Sigmoid colon (tissue), 7 donors: ENCODE data around the gene SLIT1. TPM values are rescaled to one million over a fixed set of nuclear protein-coding genes. Genes with fewer than 3 reads are reported as not detected.

Experiments
- DNase-seq: peaks from one replicate; pipeline ENCODE4 v3.0.0-alpha.2; 2019
- H3K27ac ChIP-seq, 4 donors: fragments of 200-600 bp; sonication (generic); one replicate each; pipeline ENCODE4 v1.5.1; 2016 to 2019; ENCODE audit warnings: mild to moderate bottlenecking in 1 of 4
- H3K27me3 ChIP-seq, 3 donors: fragments of 200-600 bp; sonication (generic); one replicate each; pipeline ENCODE4 v1.5.1; 2019; ENCODE audit warnings: mild to moderate bottlenecking in 1 of 3
- H3K36me3 ChIP-seq, 4 donors: fragments of 200-600 bp; sonication (generic); one replicate each; pipeline ENCODE4 v1.5.1; 2016 to 2019
- H3K4me1 ChIP-seq, 4 donors: fragments of 200-600 bp; sonication (generic); one replicate each; pipeline ENCODE4 v1.5.1; 2017 to 2019
- H3K4me3 ChIP-seq, 4 donors: fragments of 200-600 bp; sonication (generic); one replicate each; pipeline ENCODE4 v1.5.1; 2017 to 2019; ENCODE audit warnings: mild to moderate bottlenecking in 2 of 4, moderate library complexity in 1 of 4
- H3K9me3 ChIP-seq, 4 donors: fragments of 200-600 bp in 3 of 4; sonication (generic) in 3 of 4; one replicate each; pipeline versions ENCODE4 v1.5.1 to v1.6.1; 2013 to 2019
- CTCF ChIP-seq, 4 experiments: fragments of 450-650 bp in 3 of 4; fragments of 200-600 bp in 1 of 4; IDR thresholded peaks; one replicate each; pipeline ENCODE4 v1.5.1; 2016 to 2019; ENCODE audit warnings: antibody characterized with exemption in 4 of 4, mild to moderate bottlenecking in 3 of 4, moderate library complexity in 2 of 4
- EP300 ChIP-seq, 4 donors: sonication (generic); formaldehyde crosslinking; IDR thresholded peaks; one replicate each; pipeline ENCODE4 v1.6.1; 2017; ENCODE audit warnings: antibody characterized with exemption in 4 of 4
- POLR2A ChIP-seq, 2 donors: fragments of 450-650 bp; IDR thresholded peaks; one replicate each; pipeline ENCODE4 v1.6.1; 2016; ENCODE audit warnings: antibody characterized with exemption in 2 of 2, mild to moderate bottlenecking in 2 of 2, moderate library complexity in 2 of 2
- POLR2AphosphoS5 ChIP-seq, 4 donors: sonication (generic); formaldehyde crosslinking; IDR thresholded peaks; one replicate each; pipeline ENCODE4 v1.6.1; 2017; ENCODE audit warnings: antibody characterized with exemption in 4 of 4
- WGBS, 2 donors: extraction: QIAGEN DNeasy Blood & Tissue Kit; methylation state at CpG; one replicate each; pipeline ENCODE4 v1.1.7; 2013; 5-methylcytosine and 5-hydroxymethylcytosine counted together
- intact Hi-C: fragments of 100-400 bp; cut with DNase I; formaldehyde crosslinking; loops from one replicate; pipeline ENCODE4 v1.15.1; 2023
- polyA plus RNA-seq, 3 donors: library from polyadenylated mRNA; stranded (reverse); fragments of 200-250 nt; gene quantifications; one replicate each; pipeline ENCODE4 v1.2.3, GENCODE V29; 2013
- total RNA-seq, 4 donors: library from RNA; depleted of rRNA; stranded (reverse); fragments of >200 nt; gene quantifications; one replicate each; pipeline ENCODE4 v1.1.0, GENCODE V29; 2016
- donor health status: healthy with polysubstance abuse.
- donor health status: Bipolar disorder and iron deficiency.
- donor health status: healthy.

The SLIT1 gene
- total and polyA plus RNA-seq, 7 donors = under 0.01 to 1.4 (median 0.58) TPM; not detected in 1

DNA sequence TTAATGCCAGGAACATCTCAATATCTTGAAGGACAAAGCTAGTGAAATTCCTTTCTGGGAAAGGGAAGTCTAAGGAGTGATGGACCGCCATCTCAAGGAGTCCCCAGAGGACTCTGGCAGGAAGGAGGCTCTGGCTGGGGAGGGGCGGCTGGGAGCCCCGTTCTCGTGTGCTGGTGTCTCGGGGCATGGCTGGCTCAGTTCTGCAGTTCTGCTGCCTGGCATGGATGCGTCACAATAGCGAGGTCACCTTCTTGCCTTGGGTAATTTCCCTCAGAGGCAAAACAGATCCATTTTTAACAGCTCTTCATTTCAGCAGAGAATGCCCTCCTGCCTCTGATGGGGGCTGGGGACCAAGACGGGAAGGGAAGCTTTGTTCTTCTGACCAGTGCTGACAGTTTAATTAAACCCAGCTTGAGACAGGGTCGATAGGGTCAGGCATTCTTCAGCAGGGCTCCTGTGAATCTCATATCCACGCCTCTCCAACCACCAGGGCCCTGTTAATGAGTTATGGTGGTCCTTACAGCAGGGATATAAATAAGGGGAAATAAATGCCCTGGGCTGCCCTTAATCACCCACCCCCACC, 35.7 kb downstream of the SLIT1 start:
- no peaks in the 10 kb centered on the region for H3K9me3 ChIP-seq
- peak; percentile 57 for DNase-seq
- intact Hi-C loops = no loop called here
- no peaks in the 10 kb centered on the region for H3K27me3 ChIP-seq
- H3K27ac ChIP-seq = no peak overlapping the region
- TF ChIP-seq EP300 (IDR thresholded peaks at IDR 0.05) (no peak), CTCF (IDR thresholded peaks at IDR 0.05) (no peak), POLR2AphosphoS5 (IDR thresholded peaks at IDR 0.05) (no peak), POLR2A (IDR thresholded peaks at IDR 0.05) (no peak)
- H3K4me1 ChIP-seq = no peaks in the 10 kb centered on the region
- WGBS, 2 donors = 53 to 61% methylated on average over 10 of the region's 10 CpGs
- no peak overlapping the region for H3K4me3 ChIP-seq
- H3K36me3 ChIP-seq = no peaks in the 10 kb centered on the region

- WGBS, 2 donors = 90% methylated on average over 16 of the region's 16 CpGs
- Histone ChIP-seq H3K4me3 (no peak overlapping the region), H3K9me3 (no peaks in the 10 kb centered on the region), H3K4me1 (no peaks in the 10 kb centered on the region), H3K27me3 (no peaks in the 10 kb centered on the region), H3K36me3 (no peaks in the 10 kb centered on the region), H3K27ac (no peak overlapping the region)
- no peak for TF ChIP-seq POLR2AphosphoS5 (IDR thresholded peaks at IDR 0.05)
- peak; percentile 50 for DNase-seq
- intact Hi-C loops = no loop called here
These were observed 36.7 kb downstream of the SLIT1 start for GRCh38 chr10:97149079-97149531.

GRCh38 chr10:97144297-97144696, 41.5 kb downstream of the SLIT1 start:
- DNase-seq = no peak
- no peak for TF ChIP-seq POLR2A (IDR thresholded peaks at IDR 0.05)
- no peak for TF ChIP-seq POLR2AphosphoS5 (IDR thresholded peaks at IDR 0.05)
- TF ChIP-seq CTCF (IDR thresholded peaks at IDR 0.05) = no peak
- no peak for TF ChIP-seq EP300 (IDR thresholded peaks at IDR 0.05)
- no peak overlapping the region for H3K27ac ChIP-seq
- peaks cover 0 to 26% (median 0%) of the 10 kb centered on the region in 3 donors for H3K27me3 ChIP-seq
- H3K4me3 ChIP-seq = no peak overlapping the region
- WGBS, 2 donors = 79 to 87% methylated on average over 2 of the region's 2 CpGs
- no peaks in the 10 kb centered on the region for H3K4me1 ChIP-seq
- H3K36me3 ChIP-seq = no peaks in the 10 kb centered on the region
- no peaks in the 10 kb centered on the region for H3K9me3 ChIP-seq
- intact Hi-C loops = no loop called here

GRCh38 chr10:97142834-97143233, 42.9 kb downstream of the SLIT1 start:
- H3K4me1 ChIP-seq = no peaks in the 10 kb centered on the region
- 93 to 99% methylated on average over 2 of the region's 2 CpGs for WGBS, 2 donors
- no peak overlapping the region for H3K4me3 ChIP-seq
- peaks cover 0 to 26% (median 0%) of the 10 kb centered on the region in 3 donors for H3K27me3 ChIP-seq
- no peaks in the 10 kb centered on the region for H3K9me3 ChIP-seq
- no peak for DNase-seq
- no peak overlapping the region for H3K27ac ChIP-seq
- H3K36me3 ChIP-seq = no peaks in the 10 kb centered on the region
- no peak for TF ChIP-seq EP300 (IDR thresholded peaks at IDR 0.05)
- TF ChIP-seq POLR2A (IDR thresholded peaks at IDR 0.05) = no peak
- no peak for TF ChIP-seq POLR2AphosphoS5 (IDR thresholded peaks at IDR 0.05)
- TF ChIP-seq CTCF (IDR thresholded peaks at IDR 0.05) = no peak
- intact Hi-C loops = no loop called here

DNA sequence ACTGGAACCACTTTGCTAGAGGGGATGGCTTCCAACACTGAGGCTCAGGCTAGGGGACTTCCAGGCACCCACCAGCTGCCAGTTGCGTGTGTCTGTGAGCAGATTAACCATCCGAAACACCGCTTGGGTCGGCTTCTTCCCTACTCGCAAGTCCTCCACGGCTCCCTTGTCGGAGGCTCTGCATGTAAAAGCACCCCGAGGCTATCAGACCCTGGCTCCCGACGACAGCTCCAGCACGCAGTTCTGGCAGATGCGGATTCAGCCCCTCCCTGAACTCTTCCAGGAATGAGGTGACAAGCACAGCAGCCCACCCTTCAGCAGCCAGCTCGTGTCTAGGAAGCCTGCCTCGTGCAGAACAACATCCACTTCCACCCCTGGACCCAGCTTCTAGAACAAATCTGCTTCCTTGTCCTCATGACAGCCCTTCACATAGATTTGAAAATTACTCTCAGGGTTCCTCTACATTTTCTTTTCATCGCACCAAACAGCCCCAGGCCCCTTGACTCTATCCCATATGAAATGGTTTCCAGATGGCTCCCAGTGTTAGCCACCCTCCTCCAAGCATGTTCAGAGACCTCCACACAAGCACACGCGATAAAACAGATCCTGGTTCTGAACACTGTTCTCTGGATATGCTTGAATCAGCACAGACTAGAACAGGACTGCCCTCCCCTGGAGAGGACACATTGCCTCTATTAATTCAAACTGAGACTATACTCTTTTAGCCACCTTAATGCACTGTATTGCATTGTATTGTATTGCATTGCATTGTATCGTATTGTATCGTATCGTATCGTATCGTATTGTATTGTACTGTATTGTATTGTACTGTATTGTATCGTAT, 44.6 kb downstream of the SLIT1 start:
- no peaks in the 10 kb centered on the region for H3K36me3 ChIP-seq
- peak; percentile 27 for DNase-seq
- H3K9me3 ChIP-seq = no peaks in the 10 kb centered on the region
- H3K4me3 ChIP-seq = no peak overlapping the region
- no peak overlapping the region for H3K27ac ChIP-seq
- no peaks in the 10 kb centered on the region for H3K4me1 ChIP-seq
- intact Hi-C loops = no loop called here
- peaks cover 0 to 26% (median 0%) of the 10 kb centered on the region in 3 donors for H3K27me3 ChIP-seq
- TF ChIP-seq POLR2AphosphoS5 (IDR thresholded peaks at IDR 0.05) (no peak), EP300 (IDR thresholded peaks at IDR 0.05) (no peak), POLR2A (IDR thresholded peaks at IDR 0.05) (no peak), CTCF (IDR thresholded peaks at IDR 0.05) (no peak)
- WGBS, 2 donors = 63 to 67% methylated on average over 23 of the region's 23 CpGs
